Smooth muscle cell (in vitro differentiated cells): ENCODE measurements around the gene PACC1. TPM values are rescaled to one million over a fixed set of nuclear protein-coding genes. Genes with fewer than 3 reads are reported as not detected.

Source experiments
- DNase-seq: peaks from one replicate; lab custom pipeline; 2025; ENCODE audit not compliant: unreplicated experiment; lab: John Stamatoyannopoulos, UW
- H2AFZ ChIP-seq: fragments of 200-600 bp; sonication (generic); 2 replicates; pipeline ENCODE4 v1.6.0; 2016; ENCODE audit warnings: antibody characterized with exemption, low read depth, mild to moderate bottlenecking
- H3F3A ChIP-seq: fragments of 200-600 bp; sonication (generic); 2 replicates; pipeline ENCODE4 v1.6.0; 2017; ENCODE audit warnings: antibody characterized with exemption, low read depth
- H3K27ac ChIP-seq: fragments of 200-600 bp; sonication (generic); 2 replicates; pipeline ENCODE4 v1.5.1; 2016; ENCODE audit warnings: low read depth, mild to moderate bottlenecking
- H3K27me3 ChIP-seq: fragments of 200-600 bp; sonication (generic); 2 replicates; pipeline ENCODE4 v1.6.1; 2016; ENCODE audit warnings: low read depth, mild to moderate bottlenecking
- H3K36me3 ChIP-seq: fragments of 200-600 bp; sonication (generic); 2 replicates; pipeline ENCODE4 v1.5.1; 2016; ENCODE audit warnings: low read depth
- H3K4me1 ChIP-seq: fragments of 200-600 bp; sonication (generic); 2 replicates; pipeline ENCODE4 v1.5.1; 2016; ENCODE audit warnings: low read depth
- H3K4me2 ChIP-seq: fragments of 200-600 bp; sonication (generic); 2 replicates; pipeline ENCODE4 v1.6.0; 2016; ENCODE audit warnings: mild to moderate bottlenecking
- H3K4me3 ChIP-seq: fragments of 200-600 bp; sonication (generic); 2 replicates; pipeline ENCODE4 v1.5.1; 2016; ENCODE audit warnings: mild to moderate bottlenecking
- H3K79me2 ChIP-seq: fragments of 200-600 bp; sonication (generic); 2 replicates; pipeline ENCODE4 v1.6.0; 2016; ENCODE audit warnings: low read depth, mild to moderate bottlenecking
- H3K9ac ChIP-seq: fragments of 200-600 bp; sonication (generic); 2 replicates; pipeline ENCODE4 v1.6.0; 2016; ENCODE audit warnings: low read depth
- H3K9me3 ChIP-seq: fragments of 200-600 bp; sonication (generic); replicated peaks from 2 replicates; pipeline ENCODE4 v1.5.1; 2016; ENCODE audit warnings: low read depth
- H4K20me1 ChIP-seq: fragments of 200-600 bp; sonication (generic); 2 replicates; pipeline ENCODE4 v1.6.0; 2016; ENCODE audit warnings: low read depth
- WGBS: methylation state at CpG from one replicate; pipeline ENCODE4 v1.1.7; 2016; ENCODE audit warnings: low lambda C conversion rate; 5-methylcytosine and 5-hydroxymethylcytosine counted together
- polyA plus RNA-seq: library from polyadenylated mRNA; unstranded; fragments of >200 nt; fragmentation: Nextera tagmentation; extraction: Ambion mirVana; gene quantifications from 2 replicates; pipeline ENCODE4 v1.2.1, GENCODE V29; 2016
- total RNA-seq: library from RNA; depleted of rRNA; stranded (reverse); fragments of >200 nt; gene quantifications from 2 replicates; pipeline ENCODE4 v1.2.3, GENCODE V29; 2014
- TF ChIP-seq, protein P1 (sequence below): fragments of 200-600 bp; sonication (generic); IDR thresholded peaks from 2 replicates; pipeline ENCODE4 v1.5.1; 2017; ENCODE audit warnings: borderline replicate concordance, mild to moderate bottlenecking, antibody characterized with exemption; ENCODE audit not compliant: insufficient read depth, poor library complexity, severe bottlenecking

Gene PACC1
- total and polyA plus RNA-seq, 2 experiments from 2014 or later, result 8.5 to 8.8 TPM

DNA sequence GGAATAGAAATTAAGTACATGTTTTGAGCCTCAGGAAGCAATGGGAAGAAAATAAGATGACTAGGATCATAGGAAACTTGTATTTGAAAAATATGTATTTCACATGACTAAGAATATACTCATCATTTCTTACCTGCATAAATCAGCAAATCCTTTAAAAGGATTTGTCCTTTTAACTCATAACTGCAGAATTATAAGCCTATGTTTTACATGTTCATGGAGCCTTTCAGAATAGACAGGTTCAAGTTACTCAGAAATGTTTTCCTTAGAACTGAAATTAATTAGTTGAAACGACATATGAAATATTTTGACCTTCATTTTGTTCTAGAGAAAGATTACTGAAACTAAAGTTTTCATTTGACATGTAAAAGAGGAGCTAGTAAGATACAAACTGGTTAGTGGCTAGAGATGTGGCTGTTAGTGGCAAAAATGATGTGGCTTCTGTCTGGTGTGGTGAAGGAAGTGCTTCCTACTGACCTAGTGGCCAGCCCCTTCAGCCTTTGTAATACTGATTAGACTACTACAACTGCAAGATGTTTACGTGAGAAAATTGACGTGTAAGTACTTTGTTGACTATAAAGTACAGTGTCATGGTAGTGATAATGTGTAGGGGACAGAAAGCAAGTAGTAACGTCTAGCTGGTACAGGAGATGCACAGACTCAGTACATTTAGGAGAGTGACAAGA is 54.7 kb downstream of the PACC1 start:
- no peak for DNase-seq
- H4K20me1 ChIP-seq, result no peaks in the 10 kb centered on the region
- H3K4me3 ChIP-seq, result no peak overlapping the region
- H3K36me3 ChIP-seq, result peaks cover 11% of the 10 kb centered on the region
- H2AFZ ChIP-seq, result no peak overlapping the region
- H3K27ac ChIP-seq, result no peak overlapping the region
- 88% methylated on average over 4 of the region's 4 CpGs for WGBS
- H3K79me2 ChIP-seq, result no peaks in the 10 kb centered on the region
- no peaks in the 10 kb centered on the region for H3K9me3 ChIP-seq
- H3K4me1 ChIP-seq, result no peaks in the 10 kb centered on the region
- TF ChIP-seq, protein P1, sequence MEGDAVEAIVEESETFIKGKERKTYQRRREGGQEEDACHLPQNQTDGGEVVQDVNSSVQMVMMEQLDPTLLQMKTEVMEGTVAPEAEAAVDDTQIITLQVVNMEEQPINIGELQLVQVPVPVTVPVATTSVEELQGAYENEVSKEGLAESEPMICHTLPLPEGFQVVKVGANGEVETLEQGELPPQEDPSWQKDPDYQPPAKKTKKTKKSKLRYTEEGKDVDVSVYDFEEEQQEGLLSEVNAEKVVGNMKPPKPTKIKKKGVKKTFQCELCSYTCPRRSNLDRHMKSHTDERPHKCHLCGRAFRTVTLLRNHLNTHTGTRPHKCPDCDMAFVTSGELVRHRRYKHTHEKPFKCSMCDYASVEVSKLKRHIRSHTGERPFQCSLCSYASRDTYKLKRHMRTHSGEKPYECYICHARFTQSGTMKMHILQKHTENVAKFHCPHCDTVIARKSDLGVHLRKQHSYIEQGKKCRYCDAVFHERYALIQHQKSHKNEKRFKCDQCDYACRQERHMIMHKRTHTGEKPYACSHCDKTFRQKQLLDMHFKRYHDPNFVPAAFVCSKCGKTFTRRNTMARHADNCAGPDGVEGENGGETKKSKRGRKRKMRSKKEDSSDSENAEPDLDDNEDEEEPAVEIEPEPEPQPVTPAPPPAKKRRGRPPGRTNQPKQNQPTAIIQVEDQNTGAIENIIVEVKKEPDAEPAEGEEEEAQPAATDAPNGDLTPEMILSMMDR, result no peak
- H3K9ac ChIP-seq, result no peak overlapping the region
- no peak overlapping the region for H3K4me2 ChIP-seq
- no peaks in the 10 kb centered on the region for H3F3A ChIP-seq
- H3K27me3 ChIP-seq, result no peaks in the 10 kb centered on the region

DNA sequence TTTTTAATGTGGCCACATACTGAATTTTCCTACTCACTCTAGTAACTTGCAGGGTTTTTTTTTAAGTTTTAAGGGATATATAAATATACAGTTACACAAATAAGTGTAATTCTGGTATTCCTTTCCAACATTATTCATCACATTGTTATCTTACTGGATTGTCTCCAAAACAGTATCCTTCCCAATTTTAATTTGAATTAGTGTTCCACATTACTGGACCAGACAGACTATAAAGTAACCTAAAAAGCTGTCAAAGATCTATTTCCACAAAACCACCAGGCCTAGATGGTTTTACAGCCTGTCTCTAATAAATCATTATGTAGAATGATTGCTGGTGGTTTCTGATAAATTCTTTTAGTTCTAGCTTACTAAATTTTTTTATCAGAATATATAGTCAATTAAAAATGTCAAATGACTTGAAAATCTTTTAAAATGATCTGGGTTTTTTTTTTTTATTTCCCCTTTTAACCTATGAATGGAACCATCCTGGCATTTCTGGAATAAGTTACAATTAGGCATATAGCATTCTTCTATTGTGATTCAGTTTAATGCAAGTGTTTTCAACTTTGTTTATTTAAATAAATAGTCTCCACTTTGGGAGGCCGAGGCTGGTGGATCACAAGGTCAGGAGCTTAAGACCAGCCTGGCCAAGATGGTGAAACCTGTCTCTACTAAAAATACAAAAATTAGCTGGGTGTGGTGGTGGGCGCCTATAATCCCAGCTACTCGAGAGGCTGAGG is 59.3 kb downstream of the PACC1 start:
- no peak overlapping the region for H3K9ac ChIP-seq
- no peaks in the 10 kb centered on the region for H3F3A ChIP-seq
- no peak for DNase-seq
- H3K4me3 ChIP-seq, result no peak overlapping the region
- WGBS, result 96% methylated on average over 3 of the region's 3 CpGs
- peaks cover 7% of the 10 kb centered on the region for H3K36me3 ChIP-seq
- no peaks in the 10 kb centered on the region for H3K9me3 ChIP-seq
- TF ChIP-seq, protein P1, result no peak
- no peak overlapping the region for H3K4me2 ChIP-seq
- H3K79me2 ChIP-seq, result no peaks in the 10 kb centered on the region
- no peaks in the 10 kb centered on the region for H4K20me1 ChIP-seq
- no peak overlapping the region for H3K27ac ChIP-seq
- no peak overlapping the region for H2AFZ ChIP-seq
- no peaks in the 10 kb centered on the region for H3K4me1 ChIP-seq
- H3K27me3 ChIP-seq, result no peaks in the 10 kb centered on the region

DNA sequence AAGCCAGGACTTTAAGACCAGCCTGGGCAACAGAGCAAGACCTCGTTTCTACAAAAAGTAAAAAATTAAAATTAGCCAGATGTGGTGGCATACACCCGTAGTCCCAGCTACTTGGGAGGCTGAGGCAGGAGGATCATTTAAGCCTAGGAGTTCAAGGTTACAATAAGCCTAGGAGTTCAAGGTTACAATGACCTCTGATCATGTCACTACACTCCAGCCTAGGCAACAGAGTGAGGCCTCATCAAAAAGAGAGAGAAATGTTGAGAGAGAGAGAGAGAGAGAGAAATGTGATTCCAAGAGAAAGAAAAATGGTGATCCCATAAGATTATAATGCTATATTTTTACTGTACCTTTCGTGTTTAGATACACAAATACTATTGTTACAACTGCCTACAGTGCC is 60.2 kb downstream of the PACC1 start:
- peaks cover 7% of the 10 kb centered on the region for H3K36me3 ChIP-seq
- H3K27ac ChIP-seq, result no peak overlapping the region
- TF ChIP-seq, protein P1, result no peak
- H3K9ac ChIP-seq, result no peak overlapping the region
- H3K79me2 ChIP-seq, result no peaks in the 10 kb centered on the region
- no peaks in the 10 kb centered on the region for H3K9me3 ChIP-seq
- no peaks in the 10 kb centered on the region for H3K27me3 ChIP-seq
- H3K4me2 ChIP-seq, result no peak overlapping the region
- WGBS, result 97% methylated on average over 3 of the region's 3 CpGs
- no peaks in the 10 kb centered on the region for H3F3A ChIP-seq
- no peak overlapping the region for H2AFZ ChIP-seq
- no peak overlapping the region for H3K4me3 ChIP-seq
- DNase-seq, result no peak
- H3K4me1 ChIP-seq, result no peaks in the 10 kb centered on the region
- no peaks in the 10 kb centered on the region for H4K20me1 ChIP-seq
